Erythroblast (primary cell): ENCODE data around the gene RNU1-2.

Source experiments
- GATA1 ChIP-seq: IDR thresholded peaks from 2 replicates; pipeline ENCODE4 v1.6.1; 2011; ENCODE audit warnings: low read depth, mild to moderate bottlenecking, control low read depth, low read length, moderate library complexity
- POLR2A ChIP-seq: IDR thresholded peaks from 2 replicates; pipeline ENCODE4 v1.6.1; 2011; ENCODE audit warnings: mild to moderate bottlenecking, low read length

DNA sequence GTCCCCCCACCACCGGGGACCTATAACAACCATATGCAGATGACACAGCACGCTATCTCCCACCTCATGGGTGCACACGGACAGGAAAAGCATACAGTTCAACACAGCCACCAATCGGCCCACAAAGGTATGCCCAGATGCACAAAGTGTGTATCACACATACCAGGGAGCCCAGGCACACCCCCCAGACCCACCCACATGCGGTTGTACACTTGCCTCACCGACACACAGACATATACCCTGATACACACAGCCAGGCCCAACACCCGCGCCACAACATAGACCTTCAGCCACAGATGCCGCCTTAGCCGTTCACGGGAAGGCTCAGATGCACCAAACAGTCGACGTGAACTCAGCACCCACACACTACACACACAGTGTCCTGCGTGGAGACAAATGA, 31.5 kb downstream of the RNU1-2 start:
- no peak for TF ChIP-seq POLR2A
- TF ChIP-seq GATA1 = no peak
